AG09319 (cell line): ENCODE measurements around the gene EP400.

ENCODE experiments used
- DNase-seq: peaks from one replicate; pipeline ENCODE4 v3.0.0-alpha.2; 2010; ENCODE audit warnings: low read depth; ENCODE audit errors: extremely low read depth
- TF ChIP-seq, protein P1 (sequence below): IDR thresholded peaks from 2 replicates; pipeline ENCODE4 v1.5.1; 2011; ENCODE audit warnings: low read depth, mild to moderate bottlenecking, inconsistent platforms, low read length, moderate library complexity

Gene EP400

DNA sequence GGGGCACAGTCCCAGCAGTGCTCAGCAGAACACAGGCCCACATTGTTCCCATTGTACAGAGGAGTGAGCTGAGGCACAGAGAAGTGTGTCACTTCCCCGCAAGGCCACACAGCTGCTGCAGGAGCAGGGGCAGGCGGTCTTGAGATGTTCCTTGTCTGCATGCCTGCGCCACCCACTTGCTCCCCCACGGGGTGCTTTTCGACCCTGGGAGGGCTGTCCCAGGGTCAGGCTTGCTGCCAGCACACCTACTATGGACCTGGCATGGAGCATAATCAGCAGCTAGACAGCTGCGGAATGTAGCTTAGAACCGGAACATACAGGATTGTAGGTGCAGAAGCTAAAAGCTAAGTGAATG lies 7.8 kb upstream of the EP400 start:
- TF ChIP-seq, protein P1, sequence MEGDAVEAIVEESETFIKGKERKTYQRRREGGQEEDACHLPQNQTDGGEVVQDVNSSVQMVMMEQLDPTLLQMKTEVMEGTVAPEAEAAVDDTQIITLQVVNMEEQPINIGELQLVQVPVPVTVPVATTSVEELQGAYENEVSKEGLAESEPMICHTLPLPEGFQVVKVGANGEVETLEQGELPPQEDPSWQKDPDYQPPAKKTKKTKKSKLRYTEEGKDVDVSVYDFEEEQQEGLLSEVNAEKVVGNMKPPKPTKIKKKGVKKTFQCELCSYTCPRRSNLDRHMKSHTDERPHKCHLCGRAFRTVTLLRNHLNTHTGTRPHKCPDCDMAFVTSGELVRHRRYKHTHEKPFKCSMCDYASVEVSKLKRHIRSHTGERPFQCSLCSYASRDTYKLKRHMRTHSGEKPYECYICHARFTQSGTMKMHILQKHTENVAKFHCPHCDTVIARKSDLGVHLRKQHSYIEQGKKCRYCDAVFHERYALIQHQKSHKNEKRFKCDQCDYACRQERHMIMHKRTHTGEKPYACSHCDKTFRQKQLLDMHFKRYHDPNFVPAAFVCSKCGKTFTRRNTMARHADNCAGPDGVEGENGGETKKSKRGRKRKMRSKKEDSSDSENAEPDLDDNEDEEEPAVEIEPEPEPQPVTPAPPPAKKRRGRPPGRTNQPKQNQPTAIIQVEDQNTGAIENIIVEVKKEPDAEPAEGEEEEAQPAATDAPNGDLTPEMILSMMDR, result no peak
- no peak for DNase-seq

- no peak for DNase-seq
- TF ChIP-seq, protein P1, result no peak
Observed at GRCh38 chr12:131942671-131943070, 7.1 kb upstream of the EP400 start.

- TF ChIP-seq, protein P1, result no peak
Observed at GRCh38 chr12:131943389-131943788, 6.4 kb upstream of the EP400 start.

DNA sequence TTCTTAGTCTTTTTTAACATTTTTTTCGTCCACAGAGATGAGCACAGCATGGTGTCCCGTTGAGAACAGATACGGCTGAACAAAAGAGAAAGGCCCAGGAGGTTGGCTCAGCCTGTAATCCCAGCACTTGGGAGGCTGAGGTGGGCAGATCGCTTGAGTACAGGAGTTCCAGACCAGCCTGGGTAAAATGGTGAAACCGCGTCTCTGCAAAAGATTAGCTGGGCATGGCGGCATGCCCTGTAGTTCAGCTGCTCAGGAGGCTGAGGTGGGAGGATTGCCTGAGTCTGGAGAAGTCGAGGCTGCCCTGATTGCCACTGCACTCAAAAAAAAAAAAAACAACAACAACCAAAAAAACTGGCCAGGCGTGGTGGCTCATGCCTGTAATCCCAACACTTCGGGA lies 5.9 kb upstream of the EP400 start:
- DNase-seq, result no peak
- TF ChIP-seq, protein P1, result no peak

More at GRCh38 chr12:131943389-131943788, 6.4 kb upstream of the EP400 start:
- DNase-seq, result no peak

- no peak for DNase-seq
- TF ChIP-seq, protein P1, result no peak
Observed at GRCh38 chr12:131944601-131945251, 5.0 kb upstream of the EP400 start.

- DNase-seq, result no peak
Observed at GRCh38 chr12:131946757-131947156, 3.0 kb upstream of the EP400 start.

DNA sequence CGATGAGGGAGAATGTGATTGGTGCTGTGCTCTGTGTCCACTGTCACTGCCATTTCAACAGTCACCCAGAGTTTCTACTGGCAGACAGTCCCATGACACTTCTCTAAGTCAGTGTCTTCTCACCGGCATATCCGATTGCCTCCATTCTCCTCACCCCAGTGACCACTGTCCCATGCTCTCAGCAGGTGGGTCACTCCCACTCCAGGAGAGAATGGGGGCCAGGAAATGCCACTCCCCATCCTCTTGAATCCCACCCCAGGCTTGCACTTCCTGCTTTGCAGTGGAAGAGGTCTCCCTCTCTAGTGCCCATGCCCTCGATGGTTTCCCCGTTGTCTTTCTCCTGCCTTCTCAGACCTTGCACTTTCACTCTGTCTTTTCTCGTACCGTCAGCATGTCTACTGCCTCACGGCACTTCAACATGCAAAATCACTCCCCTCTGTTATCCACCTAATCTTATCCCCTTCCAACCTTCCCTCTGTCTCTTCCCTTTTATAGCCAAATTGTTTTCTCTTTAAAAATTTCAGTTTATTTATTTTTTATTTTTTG lies 2.2 kb upstream of the EP400 start:
- DNase-seq, result no peak
- TF ChIP-seq, protein P1, result no peak

More at GRCh38 chr12:131946757-131947156, 3.0 kb upstream of the EP400 start:
- TF ChIP-seq, protein P1, result no peak
